ENCODE measurements around the gene SHLD1. TPM values are rescaled to one million over a fixed set of nuclear protein-coding genes. Genes with fewer than 3 reads are reported as not detected.
"Not testable (repeated sequence)": the region's sequence is repeated elsewhere in the genome, so short reads cannot be mapped to it uniquely, and the experiment has no call there.

Gene SHLD1
- total RNA-seq, 1 donor, result 1.7 TPM

GRCh38 chr20:5780846-5781217 is 30.6 kb downstream of the SHLD1 start:
- no peak overlapping the region for H3K4me3 ChIP-seq (ENCODE audit: low read depth, low read length)
- peak; percentile 95 for DNase-seq (ENCODE audit: low read depth)
- no peak for TF ChIP-seq CTCF (IDR thresholded peaks at IDR 0.05; ENCODE audit: insufficient read depth, low read depth, low read length)

DNA sequence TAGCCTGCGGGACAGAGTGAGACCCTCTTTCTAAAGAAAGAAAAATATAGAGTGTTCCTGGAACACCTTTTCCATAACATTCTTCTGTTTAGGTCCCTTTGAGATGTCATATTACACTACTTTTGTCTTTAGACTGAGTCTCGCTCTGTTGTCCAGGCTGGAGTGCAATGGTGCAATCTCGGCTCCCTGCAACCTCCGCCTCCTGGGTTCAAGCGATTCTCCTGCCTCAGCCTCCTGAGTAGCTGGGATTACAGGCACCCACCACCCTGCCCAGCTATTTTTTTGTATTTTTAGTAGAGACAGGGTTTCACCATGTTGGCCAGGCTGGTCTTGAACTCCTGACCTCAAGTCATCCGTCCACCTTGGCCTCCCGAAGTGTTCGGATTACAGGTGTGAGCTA is 31.2 kb downstream of the SHLD1 start:
- DNase-seq (ENCODE audit: low read depth); H3K4me3 ChIP-seq (ENCODE audit: low read depth, low read length): not testable (repeated sequence)

DNA sequence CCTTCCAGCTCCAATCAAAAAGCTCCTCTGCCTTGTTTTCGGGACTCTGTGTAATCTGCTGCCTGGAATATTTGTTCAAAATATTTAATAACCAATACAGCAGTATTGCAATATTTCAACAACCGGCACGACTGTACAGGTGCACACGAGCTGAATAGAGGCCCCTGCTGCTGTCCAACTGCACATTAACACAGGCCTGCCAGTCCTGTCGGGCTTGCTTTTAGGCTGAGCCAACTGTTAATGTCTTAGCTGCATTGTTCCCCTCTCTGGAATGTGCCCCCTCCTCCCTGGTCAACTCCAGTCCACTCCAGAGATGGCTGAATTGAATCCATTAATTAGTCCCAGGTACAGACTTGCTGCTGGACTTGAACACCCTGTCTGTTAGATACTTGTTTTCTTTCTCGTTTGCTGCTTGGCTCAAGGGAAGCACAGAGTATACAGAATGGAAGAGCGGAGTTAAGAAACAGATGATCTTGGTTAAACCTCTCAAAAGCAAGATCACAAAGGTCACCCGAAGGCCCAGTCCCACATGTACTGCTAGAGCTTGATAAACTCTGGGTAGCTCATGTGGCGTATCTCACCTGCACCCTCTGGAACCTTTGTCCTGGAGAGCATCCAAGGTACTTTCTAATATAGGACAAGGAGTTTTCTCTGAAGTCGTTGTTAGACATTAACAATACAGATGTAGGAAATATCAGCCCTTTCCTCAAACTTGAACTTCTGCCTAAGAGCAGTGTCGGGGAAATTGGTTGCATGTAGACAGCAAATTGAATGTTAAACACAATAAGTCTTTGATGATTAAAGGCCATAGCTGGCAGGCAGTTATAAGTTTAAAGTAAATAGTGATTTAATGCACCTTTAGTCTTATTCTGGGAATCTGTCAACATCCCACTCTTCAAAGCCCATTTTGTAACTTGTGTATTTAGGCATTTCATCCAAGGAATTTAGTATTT is 31.9 kb downstream of the SHLD1 start:
- no peak for TF ChIP-seq CTCF (IDR thresholded peaks at IDR 0.05; ENCODE audit: insufficient read depth, low read depth, low read length)
- DNase-seq (ENCODE audit: low read depth), result no peak
- H3K4me3 ChIP-seq (ENCODE audit: low read depth, low read length), result no peak overlapping the region

DNA sequence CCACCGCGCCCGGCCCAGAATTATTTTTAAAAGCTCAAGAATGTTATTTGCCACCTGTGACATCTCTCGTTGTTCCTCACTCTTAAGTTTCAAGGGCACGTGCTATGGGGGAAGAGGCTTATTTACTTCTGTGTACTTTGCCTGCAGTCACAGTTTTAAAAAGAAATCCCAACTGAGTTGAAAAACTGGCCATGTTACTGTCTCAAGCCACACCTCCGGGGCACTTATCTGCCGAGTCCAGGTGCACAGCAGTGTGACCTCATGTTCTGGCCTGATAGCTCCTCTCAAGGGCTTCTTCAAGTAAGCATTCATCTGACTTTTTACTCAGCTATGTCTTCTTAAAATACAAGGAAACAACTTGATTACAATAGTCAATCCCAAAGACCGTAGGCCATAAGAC is 34.5 kb downstream of the SHLD1 start:
- no peak for TF ChIP-seq CTCF (IDR thresholded peaks at IDR 0.05; ENCODE audit: insufficient read depth, low read depth, low read length)
- H3K4me3 ChIP-seq (ENCODE audit: low read depth, low read length), result no peak overlapping the region
- no peak for DNase-seq (ENCODE audit: low read depth)

DNA sequence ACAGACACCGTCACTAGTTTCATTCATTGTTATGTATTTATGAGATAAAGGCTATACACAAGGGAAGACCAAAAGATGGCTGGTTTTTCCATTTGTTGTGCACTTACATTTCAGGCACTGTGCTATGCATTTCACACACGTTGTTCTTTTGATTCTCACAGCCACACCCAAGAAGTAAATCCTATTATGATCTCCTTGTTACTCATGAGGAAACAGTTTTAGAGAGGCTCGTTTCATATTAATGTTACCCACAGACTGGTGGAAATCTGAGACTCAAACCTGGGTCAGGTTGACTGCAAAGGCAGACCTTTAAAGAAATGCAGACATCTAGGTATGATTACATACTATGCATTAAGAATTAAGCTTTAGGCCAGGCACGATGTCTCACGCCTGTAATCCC is 34.9 kb downstream of the SHLD1 start:
- no peak for DNase-seq (ENCODE audit: low read depth)
- TF ChIP-seq CTCF (IDR thresholded peaks at IDR 0.05; ENCODE audit: insufficient read depth, low read depth, low read length), result no peak

DNA sequence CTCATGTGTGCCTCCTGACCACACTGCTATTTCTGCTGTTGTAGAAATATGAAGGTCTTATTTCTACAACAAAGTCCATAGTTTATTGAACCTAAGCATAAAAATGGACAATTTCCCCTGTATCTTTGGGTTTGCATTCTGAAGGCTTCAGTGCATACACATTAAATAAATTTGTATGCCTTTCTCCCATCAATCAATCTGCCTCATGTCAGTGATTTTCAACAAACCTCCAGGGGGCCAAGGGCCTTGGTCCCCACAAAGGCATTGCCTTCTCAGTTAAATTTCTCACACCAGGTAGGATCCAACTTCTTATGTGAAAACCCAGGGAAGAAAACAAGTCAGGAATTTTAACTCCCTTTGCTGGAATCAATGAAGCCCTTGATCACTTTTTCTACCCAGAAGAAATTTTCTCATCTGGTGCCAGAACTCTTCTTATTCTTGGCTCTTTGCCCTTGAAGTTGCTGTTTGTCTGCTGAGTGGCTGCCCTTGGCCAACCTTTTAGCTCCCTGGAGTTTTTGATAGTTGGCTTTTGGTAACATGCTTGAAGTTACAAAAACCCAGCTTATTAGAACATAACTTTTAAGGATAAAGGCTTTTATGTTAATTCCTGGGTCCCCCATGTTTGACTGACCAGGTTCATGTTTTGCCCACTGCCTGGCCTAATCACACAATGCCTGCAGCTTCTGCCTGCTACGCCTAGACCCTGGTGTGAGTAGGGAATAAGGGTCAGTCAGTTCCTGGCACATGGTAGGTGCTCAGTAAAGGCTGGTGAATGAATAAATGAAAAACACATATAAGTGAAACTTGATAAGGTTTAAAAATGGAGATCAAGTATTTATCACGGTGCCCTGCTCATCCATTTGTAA is 37.0 kb downstream of the SHLD1 start:
- TF ChIP-seq CTCF (IDR thresholded peaks at IDR 0.05; ENCODE audit: insufficient read depth, low read depth, low read length), result no peak
- DNase-seq (ENCODE audit: low read depth), result peak; percentile 34
- no peak overlapping the region for H3K4me3 ChIP-seq (ENCODE audit: low read depth, low read length)

More for the DNA sequence above, 34.9 kb downstream of the SHLD1 start:
- H3K4me3 ChIP-seq (ENCODE audit: low read depth, low read length), result no peak overlapping the region

- TF ChIP-seq CTCF (IDR thresholded peaks at IDR 0.05; ENCODE audit: insufficient read depth, low read depth, low read length), result no peak
- H3K4me3 ChIP-seq (ENCODE audit: low read depth, low read length), result no peak overlapping the region
- DNase-seq (ENCODE audit: low read depth), result no peak
These were observed 37.6 kb downstream of the SHLD1 start for GRCh38 chr20:5787796-5788165.

All from fibroblast of villous mesenchyme (primary cell).